ENCODE results near the gene ME3. TPM values are rescaled to one million over a fixed set of nuclear protein-coding genes. Genes with fewer than 3 reads are reported as not detected.
"Not testable (repeated sequence)": the region's sequence is repeated elsewhere in the genome, so short reads cannot be mapped to it uniquely, and the experiment has no call there.

Gene ME3
- total RNA-seq, 1 experiment from 2014 or later, result 14.2 TPM

GRCh38 chr11:86660736-86661135 lies 11.7 kb downstream of the ME3 start:
- CTCF ChIA-PET, result no interaction called here

GRCh38 chr11:86660088-86660487 lies 12.3 kb downstream of the ME3 start:
- Mint-ChIP-seq H3K27ac (ENCODE audit: unreplicated experiment) (no peak overlapping the region), H3K27me3 (ENCODE audit: unreplicated experiment) (no peaks in the 10 kb centered on the region), H3K9me3 (ENCODE audit: low read depth, unreplicated experiment) (no peaks in the 10 kb centered on the region), H3K4me3 (ENCODE audit: low read depth, unreplicated experiment) (no peak overlapping the region), H3K36me3 (ENCODE audit: insufficient read depth, unreplicated experiment) (no peaks in the 10 kb centered on the region), H3K4me1 (ENCODE audit: low read depth, unreplicated experiment) (no peaks in the 10 kb centered on the region)
- CTCF ChIA-PET, result no interaction called here
- intact Hi-C loops (cut with micrococcal nuclease; ENCODE audit: unreplicated experiment), result no loop called here
- DNase-seq, result no peak
- no peak for TF ChIP-seq CTCF (IDR thresholded peaks at IDR 0.05; ENCODE audit: unreplicated experiment)
- no TSS peak for BruUV-seq (replicated peaks)

More at GRCh38 chr11:86660736-86661135, 11.7 kb downstream of the ME3 start:
- no peaks in the 10 kb centered on the region for H3K36me3 Mint-ChIP-seq (ENCODE audit: insufficient read depth, unreplicated experiment)
- H3K27me3 Mint-ChIP-seq (ENCODE audit: unreplicated experiment), result no peaks in the 10 kb centered on the region
- H3K4me1 Mint-ChIP-seq (ENCODE audit: low read depth, unreplicated experiment), result no peaks in the 10 kb centered on the region
- DNase-seq, result no peak
- no peaks in the 10 kb centered on the region for H3K9me3 Mint-ChIP-seq (ENCODE audit: low read depth, unreplicated experiment)
- no peak overlapping the region for H3K4me3 Mint-ChIP-seq (ENCODE audit: low read depth, unreplicated experiment)
- no TSS peak for BruUV-seq (replicated peaks)
- intact Hi-C loops (cut with micrococcal nuclease; ENCODE audit: unreplicated experiment), result no loop called here
- H3K27ac Mint-ChIP-seq (ENCODE audit: unreplicated experiment), result no peak overlapping the region
- no peak for TF ChIP-seq CTCF (IDR thresholded peaks at IDR 0.05; ENCODE audit: unreplicated experiment)

GRCh38 chr11:86658534-86658933 lies 13.9 kb downstream of the ME3 start:
- H3K4me1 Mint-ChIP-seq (ENCODE audit: low read depth, unreplicated experiment), result no peaks in the 10 kb centered on the region

GRCh38 chr11:86645212-86645611 lies 27.2 kb downstream of the ME3 start:
- DNase-seq; BruUV-seq (replicated peaks); H3K9me3 Mint-ChIP-seq (ENCODE audit: low read depth, unreplicated experiment); H3K27ac Mint-ChIP-seq (ENCODE audit: unreplicated experiment); H3K36me3 Mint-ChIP-seq (ENCODE audit: insufficient read depth, unreplicated experiment); H3K4me3 Mint-ChIP-seq (ENCODE audit: low read depth, unreplicated experiment); intact Hi-C loops (cut with micrococcal nuclease; ENCODE audit: unreplicated experiment); H3K27me3 Mint-ChIP-seq (ENCODE audit: unreplicated experiment); CTCF ChIA-PET: not testable (repeated sequence)
- peaks cover 20% of the 10 kb centered on the region for H3K4me1 Mint-ChIP-seq (ENCODE audit: low read depth, unreplicated experiment)

More at GRCh38 chr11:86658534-86658933, 13.9 kb downstream of the ME3 start:
- H3K4me3 Mint-ChIP-seq (ENCODE audit: low read depth, unreplicated experiment), result no peak overlapping the region
- CTCF ChIA-PET, result no interaction called here
- intact Hi-C loops (cut with micrococcal nuclease; ENCODE audit: unreplicated experiment), result no loop called here
- no peaks in the 10 kb centered on the region for H3K9me3 Mint-ChIP-seq (ENCODE audit: low read depth, unreplicated experiment)
- BruUV-seq (replicated peaks), result no TSS peak
- no peak for DNase-seq
- TF ChIP-seq CTCF (IDR thresholded peaks at IDR 0.05; ENCODE audit: unreplicated experiment), result no peak
- no peak overlapping the region for H3K27ac Mint-ChIP-seq (ENCODE audit: unreplicated experiment)
- no peaks in the 10 kb centered on the region for H3K27me3 Mint-ChIP-seq (ENCODE audit: unreplicated experiment)
- no peaks in the 10 kb centered on the region for H3K36me3 Mint-ChIP-seq (ENCODE audit: insufficient read depth, unreplicated experiment)

GRCh38 chr11:86644291-86644690 lies 28.1 kb downstream of the ME3 start:
- no peak overlapping the region for H3K27ac Mint-ChIP-seq (ENCODE audit: unreplicated experiment)
- TF ChIP-seq CTCF (IDR thresholded peaks at IDR 0.05; ENCODE audit: unreplicated experiment), result no peak
- peaks cover 20% of the 10 kb centered on the region for H3K4me1 Mint-ChIP-seq (ENCODE audit: low read depth, unreplicated experiment)
- CTCF ChIA-PET, result no interaction called here
- H3K27me3 Mint-ChIP-seq (ENCODE audit: unreplicated experiment), result no peaks in the 10 kb centered on the region
- H3K36me3 Mint-ChIP-seq (ENCODE audit: insufficient read depth, unreplicated experiment), result no peaks in the 10 kb centered on the region
- no peak for DNase-seq
- H3K9me3 Mint-ChIP-seq (ENCODE audit: low read depth, unreplicated experiment), result peaks cover 4% of the 10 kb centered on the region
- BruUV-seq (replicated peaks), result no TSS peak
- H3K4me3 Mint-ChIP-seq (ENCODE audit: low read depth, unreplicated experiment), result no peak overlapping the region
- intact Hi-C loops (cut with micrococcal nuclease; ENCODE audit: unreplicated experiment), result no loop called here
